Peyer's patch (tissue), 4 donors: ENCODE results near the gene SFN. TPM values are rescaled to one million over a fixed set of nuclear protein-coding genes. Genes with fewer than 3 reads are reported as not detected.

ENCODE experiments used
- DNase-seq, 3 donors: peaks; one replicate each; pipeline ENCODE4 v3.0.0-alpha.2; 2017 to 2019
- H3K27ac ChIP-seq, 4 donors: fragments of 200-600 bp; sonication (generic); one replicate each; pipeline ENCODE4 v1.5.1; 2016 to 2019
- H3K27me3 ChIP-seq, 2 donors: fragments of 200-600 bp; sonication (generic); one replicate each; pipeline ENCODE4 v1.5.1; 2019
- H3K36me3 ChIP-seq, 3 donors: fragments of 200-600 bp; sonication (generic); one replicate each; pipeline ENCODE4 v1.5.1; 2016 to 2019
- H3K4me1 ChIP-seq, 4 donors: fragments of 200-600 bp; sonication (generic); one replicate each; pipeline ENCODE4 v1.5.1; 2016 to 2019
- H3K4me3 ChIP-seq, 4 donors: fragments of 200-600 bp; sonication (generic); 1 replicate in 3 of 4; 2 replicates in 1 of 4; pipeline ENCODE4 v1.5.1; 2016 to 2019; ENCODE audit warnings: mild to moderate bottlenecking in 1 of 4
- H3K9me3 ChIP-seq, 4 donors: fragments of 200-600 bp; sonication (generic); one replicate each; pipeline ENCODE4 v1.5.1; 2016 to 2019; ENCODE audit warnings: mild to moderate bottlenecking in 1 of 4
- CTCF ChIP-seq, 6 experiments: fragments of 450-650 bp in 4 of 6; fragments of 200-600 bp in 2 of 6; sonication (generic) in 1 of 6; IDR thresholded peaks; one replicate each; pipeline ENCODE4 v1.5.1; 2017 to 2019; ENCODE audit warnings: antibody characterized with exemption in 6 of 6, mild to moderate bottlenecking in 3 of 6, moderate library complexity in 1 of 6
- POLR2A ChIP-seq, 2 donors: fragments of 450-650 bp; IDR thresholded peaks; one replicate each; pipeline ENCODE4 v1.5.1; 2017; ENCODE audit warnings: antibody characterized with exemption in 2 of 2, mild to moderate bottlenecking in 2 of 2, moderate library complexity in 2 of 2
- small RNA-seq, 2 donors: library from RNA; depleted of rRNA; stranded (forward); fragments of <200 nt; gene quantifications; one replicate each; pipeline ENCODE3, GENCODE V24; 2016
- total RNA-seq, 4 donors: library from RNA; depleted of rRNA; stranded (reverse); fragments of >200 nt; gene quantifications; one replicate each; pipeline ENCODE4 v1.1.0, GENCODE V29; 2016

Gene SFN
- total RNA-seq, 4 donors from 2014 or later: 19.8 to 66.6 (median 44.6) TPM

- no peaks in the 10 kb centered on the region for H3K36me3 ChIP-seq
- peak overlapping the region in 2 of 4 donors; percentile 46 to 58 for H3K4me3 ChIP-seq
- no peak for TF ChIP-seq CTCF (IDR thresholded peaks at IDR 0.05)
- no peak for TF ChIP-seq POLR2A (IDR thresholded peaks at IDR 0.05)
- H3K27ac ChIP-seq: peak overlapping the region in 1 of 4 donors; percentile 18
- H3K9me3 ChIP-seq: no peaks in the 10 kb centered on the region
- no peaks in the 10 kb centered on the region for H3K27me3 ChIP-seq
- H3K4me1 ChIP-seq: peaks cover 0 to 18% (median 0%) of the 10 kb centered on the region in 4 donors
- no peak for DNase-seq
These were observed 48.6 kb downstream of the SFN start for GRCh38 chr1:26911399-26912146.

- H3K36me3 ChIP-seq: no peaks in the 10 kb centered on the region
- H3K27me3 ChIP-seq: no peaks in the 10 kb centered on the region
- H3K4me3 ChIP-seq: peak overlapping the region in 2 of 4 donors; percentile 46 to 58
- DNase-seq: no peak
- H3K27ac ChIP-seq: peak overlapping the region in 1 of 4 donors; percentile 18
- H3K4me1 ChIP-seq: peaks cover 0 to 13% (median 0%) of the 10 kb centered on the region in 4 donors
- H3K9me3 ChIP-seq: no peaks in the 10 kb centered on the region
- TF ChIP-seq POLR2A (IDR thresholded peaks at IDR 0.05): no peak
- no peak for TF ChIP-seq CTCF (IDR thresholded peaks at IDR 0.05)
These were observed 49.2 kb downstream of the SFN start for GRCh38 chr1:26912147-26912490.

GRCh38 chr1:26913389-26913753 is 50.4 kb downstream of the SFN start:
- peak overlapping the region in 3 of 4 donors; percentile 66 to 93 (median 82) for H3K27ac ChIP-seq
- TF ChIP-seq CTCF (IDR thresholded peaks at IDR 0.05) (no peak), POLR2A (IDR thresholded peaks at IDR 0.05) (no peak)
- DNase-seq: no peak
- H3K4me3 ChIP-seq: peak overlapping the region in 2 of 4 donors; percentile 46 to 58
- H3K9me3 ChIP-seq: no peaks in the 10 kb centered on the region
- peaks cover 0 to 10% (median 0%) of the 10 kb centered on the region in 4 donors for H3K4me1 ChIP-seq
- H3K27me3 ChIP-seq: no peaks in the 10 kb centered on the region
- H3K36me3 ChIP-seq: no peaks in the 10 kb centered on the region

Small RNA genes lying within 50 kb of the gene (small RNA-seq; reads per million reads assigned to genes)
- 0 reads per million in 2 donors for gene RN7SL165P

Other genes with a start within 250 kb of the SFN start
- gene ARID1A, start 167.1 kb upstream of the SFN start, total RNA-seq: 10 to 100 TPM; 49.4 to 90.8 (median 66.8) TPM
- 10 to 100 TPM in 3 of 4 donors, 1 to 10 TPM in 1; 9.9 to 24.5 (median 18.1) TPM for gene PIGV, start 75.2 kb upstream of the SFN start, total RNA-seq
- 10 to 100 TPM; 12.4 to 40.3 (median 29.0) TPM for gene ZDHHC18, start 36.5 kb upstream of the SFN start, total RNA-seq
- 10 to 100 TPM; 13.5 to 19.6 (median 17.3) TPM for gene GPN2, start 27.1 kb downstream of the SFN start, total RNA-seq
- gene GPATCH3, start 37.3 kb downstream of the SFN start, total RNA-seq: 10 to 100 TPM in 3 of 4 donors, 1 to 10 TPM in 1; 8.4 to 28.5 (median 14.2) TPM
- 10 to 100 TPM in 3 of 4 donors, not detected in 1; 16.2 to 46.4 (median 30.7) TPM for gene NR0B2, start 50.8 kb downstream of the SFN start, total RNA-seq
- gene NUDC, start 58.6 kb downstream of the SFN start, total RNA-seq: 10 to 100 TPM; 27.8 to 53.6 (median 31.7) TPM
- 10 to 100 TPM; 13.2 to 40.1 (median 31.8) TPM for gene KDF1, start 97.3 kb downstream of the SFN start, total RNA-seq
- gene TRNP1, start 130.5 kb downstream of the SFN start, total RNA-seq: 10 to 100 TPM in 1 of 4 donors, 1 to 10 TPM in 2, not detected in 1; 1.9 to 12.2 (median 3.2) TPM
- 1 to 10 TPM in 1 of 4 donors, under 1 TPM in 2, not detected in 1; 0.70 to 5.1 (median 0.80) TPM for gene TENT5B, start 149.7 kb downstream of the SFN start, total RNA-seq